GM18519 (cell line): ENCODE results near the gene UBE2E2.
"Not testable (repeated sequence)": the region's sequence is repeated elsewhere in the genome, so short reads cannot be mapped to it uniquely, and the experiment has no call there.

ENCODE experiments used
- ATAC-seq: cut with Tn5 transposase; IDR thresholded peaks from one replicate; pipeline ENCODE4 v1.9.1; 2021; ENCODE audit warnings: mild to moderate bottlenecking, moderate library complexity; ENCODE audit not compliant: unreplicated experiment, low FRiP score

The UBE2E2 gene

DNA sequence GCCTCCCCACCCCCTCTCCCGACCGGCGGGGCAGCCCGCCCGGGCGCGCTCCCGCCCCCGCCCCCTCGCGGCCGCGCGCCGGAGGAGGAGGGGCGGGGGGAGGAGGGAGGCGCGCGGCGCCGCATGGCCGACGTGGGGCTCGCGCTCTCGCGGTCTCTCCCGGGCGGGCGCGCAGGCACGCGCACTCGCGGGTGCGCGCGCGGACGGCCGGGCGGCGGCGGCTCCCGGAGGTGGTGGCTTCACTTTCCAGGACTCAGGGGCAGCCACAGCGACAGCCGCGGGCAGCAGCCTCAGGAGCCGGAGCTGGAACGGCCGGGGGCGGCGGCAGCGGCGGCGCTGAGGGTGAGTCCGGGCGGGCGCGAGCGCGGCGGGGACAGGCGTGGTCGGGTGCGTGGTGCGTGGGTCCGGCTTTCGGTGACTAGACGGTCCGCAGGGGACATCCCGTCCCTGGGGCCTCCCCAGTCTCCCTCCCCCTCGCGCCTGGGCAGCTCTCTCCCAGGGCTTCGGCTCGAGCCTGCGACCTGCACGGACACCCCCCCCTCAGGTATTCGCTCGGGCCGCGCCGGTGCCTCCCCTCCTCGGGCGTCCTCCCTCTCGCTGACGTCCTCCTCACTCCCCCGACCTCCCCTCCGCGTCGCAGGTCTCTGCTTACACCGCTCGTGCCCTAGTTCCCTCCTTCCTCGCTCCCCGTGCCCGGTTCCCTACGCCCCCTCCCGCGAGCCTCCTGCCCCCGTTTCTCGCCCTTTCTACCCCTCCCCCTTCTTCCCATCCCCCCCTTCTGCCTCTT, at the start of gene UBE2E2:
TSS of gene UBE2E2 (plus strand) at position 407 of the 787 bp plus-strand sequence.
- peak; percentile 48 for ATAC-seq

DNA sequence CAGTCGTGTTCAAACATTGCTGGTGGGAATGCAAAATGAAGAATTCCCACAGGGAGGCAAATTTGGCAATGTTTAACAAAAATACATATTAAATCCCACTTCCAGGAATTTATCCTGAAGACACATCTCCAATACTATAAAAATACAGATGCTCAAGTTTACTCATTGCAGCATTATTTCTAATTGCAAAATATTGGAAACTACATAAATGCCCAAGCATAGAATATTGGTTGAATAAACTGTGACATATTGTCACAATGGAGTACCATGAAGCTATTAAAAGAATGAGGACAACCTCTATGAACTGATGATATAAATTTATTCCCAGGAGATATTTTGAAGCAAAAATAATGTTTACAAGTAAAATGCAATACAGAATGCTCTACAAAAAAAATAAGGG, 49.7 kb upstream of the UBE2E2 start:
- ATAC-seq, result no peak

DNA sequence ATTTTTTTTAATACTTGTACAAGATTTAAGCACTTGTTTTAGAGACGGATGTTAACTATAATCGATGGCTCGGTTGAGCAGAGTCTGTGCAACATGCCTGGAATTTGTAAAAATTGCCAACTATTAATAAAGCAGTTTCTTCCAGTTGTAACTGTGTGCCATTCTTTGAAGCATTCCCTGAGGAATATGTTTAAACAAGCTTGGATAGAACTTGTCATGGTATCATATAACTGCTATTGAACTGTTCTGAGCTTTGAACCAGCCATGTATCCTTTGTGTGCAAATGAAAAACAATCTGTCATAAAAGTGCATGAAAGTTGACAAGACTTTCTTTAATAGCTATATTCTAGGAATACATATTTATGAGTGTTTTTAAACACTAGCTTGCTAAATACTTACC, 45.8 kb upstream of the UBE2E2 start:
- ATAC-seq, result no peak

DNA sequence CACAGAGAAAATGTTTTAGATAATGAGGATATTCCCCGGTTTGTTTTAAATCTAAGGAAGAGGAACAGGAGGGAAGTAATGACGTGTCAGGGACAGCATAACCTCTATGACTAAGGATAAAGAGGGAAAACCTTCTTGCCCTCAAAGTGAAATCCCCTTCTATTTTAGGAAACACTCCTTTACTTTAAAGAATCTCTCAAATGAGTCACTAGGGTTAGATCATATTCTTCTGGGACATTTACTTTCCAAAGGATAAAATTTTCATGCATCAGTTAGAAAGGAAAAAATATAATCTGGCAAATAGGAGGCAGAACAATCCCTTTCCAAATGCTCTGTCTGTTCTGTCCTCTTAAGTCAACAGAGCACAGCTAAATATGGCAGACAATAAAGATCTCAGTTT, 43.2 kb upstream of the UBE2E2 start:
- no peak for ATAC-seq

DNA sequence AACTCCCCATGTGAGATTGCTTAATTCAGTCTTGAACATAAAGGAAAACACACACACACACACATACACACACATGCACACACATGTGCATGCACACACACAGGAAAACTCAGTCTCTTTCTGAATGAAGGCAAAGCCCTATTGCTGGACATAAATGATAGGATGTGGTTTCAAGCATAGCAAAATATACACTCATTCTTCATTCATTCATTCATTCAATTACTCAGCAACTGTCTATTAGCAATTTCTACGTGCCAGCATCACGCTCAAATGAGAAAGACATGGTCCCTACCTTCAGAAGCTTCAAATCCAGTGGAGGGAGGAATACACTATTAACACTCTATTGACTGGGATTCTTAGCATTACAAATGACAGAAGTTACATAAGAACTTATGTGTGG, 41.8 kb upstream of the UBE2E2 start:
- no peak for ATAC-seq

DNA sequence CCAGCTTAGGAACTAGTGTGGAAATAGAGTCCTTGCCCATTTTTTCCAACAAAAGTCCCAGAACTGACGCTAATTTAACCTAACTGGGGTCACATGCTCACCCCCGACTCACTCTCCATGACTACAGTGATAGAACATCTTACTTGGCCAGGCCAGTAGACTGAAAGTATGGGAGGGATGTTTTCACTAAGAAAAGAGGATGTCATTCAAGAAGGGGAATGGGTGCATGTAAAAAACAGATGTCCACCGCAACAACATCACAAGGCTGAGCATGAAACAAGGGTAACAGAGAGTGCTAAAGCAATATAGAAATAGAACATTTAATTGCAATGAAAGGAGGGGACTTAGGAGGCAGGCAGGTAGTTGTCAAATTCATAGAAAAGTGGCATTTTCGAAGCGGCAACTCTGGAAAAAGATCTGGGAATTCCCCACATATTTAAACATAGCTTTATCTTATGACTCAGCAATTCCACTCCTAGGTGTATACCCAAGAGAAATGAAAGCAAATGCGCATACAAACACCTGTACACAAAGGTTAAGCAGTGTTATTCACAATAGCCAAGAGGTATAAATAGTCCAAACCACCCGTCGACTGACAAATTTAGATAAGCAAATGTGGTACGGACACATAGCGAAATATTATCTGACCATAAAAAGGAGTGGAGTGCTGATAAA, 41.1 kb upstream of the UBE2E2 start:
- ATAC-seq, result peak; percentile 57

DNA sequence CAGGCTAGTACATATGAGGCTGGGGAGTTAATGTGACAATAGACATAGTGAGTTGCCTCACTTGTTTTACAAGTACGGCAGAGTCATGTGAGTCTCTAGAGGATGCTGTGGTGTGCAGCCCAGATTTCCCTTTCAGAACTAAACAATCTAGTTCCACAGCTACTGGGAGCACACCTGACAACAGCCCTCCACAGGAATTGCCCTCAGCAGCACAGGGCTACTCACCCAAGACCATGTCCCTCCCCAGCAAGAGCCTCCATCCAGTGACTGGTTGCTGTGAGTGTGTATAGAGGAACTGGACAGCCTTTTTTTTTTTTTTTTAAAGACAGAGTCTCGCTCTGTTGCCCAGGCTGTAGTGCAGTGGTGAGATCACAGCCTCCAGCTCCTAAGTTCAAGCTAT, 40.2 kb upstream of the UBE2E2 start:
- peak; percentile 43 for ATAC-seq

DNA sequence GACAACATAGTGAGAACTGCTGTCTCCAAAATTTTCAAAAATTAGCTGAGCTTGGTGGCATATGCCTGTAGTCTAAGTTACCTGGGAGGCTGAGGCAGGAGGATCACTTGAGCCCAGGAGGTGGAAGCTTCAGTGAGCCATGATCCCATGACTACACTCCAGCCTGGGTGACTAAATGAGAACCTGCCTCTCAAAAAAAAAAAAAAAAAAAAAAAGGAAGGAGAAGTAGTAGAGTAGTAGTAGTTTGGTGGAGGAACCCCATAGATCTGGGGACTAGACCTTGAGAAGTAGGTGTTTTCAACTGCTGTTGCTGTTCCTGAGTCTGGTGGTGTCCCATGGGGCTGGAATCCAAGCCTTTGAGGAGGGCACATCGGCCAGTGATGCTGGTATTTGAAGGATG, 38.4 kb upstream of the UBE2E2 start:
- no peak for ATAC-seq

DNA sequence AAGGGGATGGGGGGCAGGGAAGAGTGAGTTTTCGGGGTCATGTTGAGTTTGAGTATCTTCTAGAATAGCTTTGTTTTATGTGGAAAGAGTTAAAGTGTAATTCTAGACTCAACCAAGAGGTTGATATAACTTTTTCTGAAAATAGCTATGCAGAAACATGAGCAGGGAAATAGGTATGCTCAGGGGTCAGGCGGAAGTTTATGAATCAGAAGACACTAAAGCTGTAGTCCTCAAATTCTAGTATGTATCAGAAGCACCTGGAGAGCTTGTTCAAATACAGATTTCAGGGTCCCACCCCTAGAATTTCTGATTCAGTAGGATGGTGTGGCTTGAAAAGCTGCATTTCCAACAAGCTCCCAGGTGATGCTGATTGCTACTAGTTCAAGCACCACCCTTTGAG, 37.6 kb upstream of the UBE2E2 start:
- ATAC-seq, result no peak

DNA sequence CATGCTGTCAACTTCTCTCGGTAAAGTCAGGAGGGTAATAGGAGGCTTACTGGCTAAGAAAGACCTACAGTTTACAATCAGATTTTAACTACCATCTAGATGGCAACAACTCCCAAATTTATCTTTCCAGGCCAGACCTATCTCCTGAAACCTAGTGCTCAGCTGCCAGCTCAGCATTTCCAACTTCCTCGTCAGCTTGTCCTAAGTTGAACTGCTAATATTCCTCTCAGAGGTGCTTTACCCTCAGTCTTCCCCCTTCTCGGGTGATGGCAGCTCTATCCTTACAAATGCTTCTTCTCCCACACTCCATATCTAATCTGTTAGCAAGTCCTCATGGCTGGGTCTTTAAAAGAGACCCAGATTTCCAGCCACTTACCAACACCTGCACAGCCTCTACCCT, 36.9 kb upstream of the UBE2E2 start:
- no peak for ATAC-seq

DNA sequence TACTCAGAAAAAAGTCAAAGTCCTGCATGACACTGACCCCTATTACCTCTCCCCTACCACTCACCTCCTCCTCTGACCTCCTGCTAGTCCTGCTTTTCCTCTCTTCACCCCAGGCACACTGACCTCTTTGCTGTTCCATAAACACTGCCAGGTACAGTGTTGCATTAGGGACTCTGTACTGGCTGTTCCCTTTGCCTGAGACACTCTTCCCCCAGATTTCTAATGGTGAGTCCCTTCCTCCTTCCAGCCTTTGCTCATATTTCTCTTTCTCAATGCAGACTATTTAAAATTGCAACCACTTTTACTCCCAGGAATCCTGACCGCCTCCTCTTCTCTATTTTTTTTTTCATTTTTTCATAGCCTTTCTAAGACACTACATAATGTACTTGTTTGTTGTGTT, 36.3 kb upstream of the UBE2E2 start:
- no peak for ATAC-seq

DNA sequence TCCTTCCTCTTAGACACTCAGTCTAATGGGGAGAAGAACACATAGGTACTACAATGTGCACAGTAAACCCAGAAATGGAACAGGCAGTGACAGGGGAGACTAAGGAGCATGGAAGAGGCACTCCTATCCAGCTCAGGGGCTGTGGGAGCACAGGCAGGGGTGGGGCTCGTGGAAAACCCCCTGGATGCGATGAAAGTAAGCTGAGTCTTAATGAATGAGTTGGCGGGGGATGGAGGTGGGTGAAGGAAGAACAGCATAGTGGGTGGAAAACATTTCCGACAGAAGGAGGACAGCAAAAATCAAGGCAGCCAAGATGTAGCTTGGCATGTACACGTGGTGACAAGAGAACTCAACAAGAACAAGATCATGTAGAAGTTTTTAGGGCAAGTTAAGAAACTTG, 33.6 kb upstream of the UBE2E2 start:
- no peak for ATAC-seq

DNA sequence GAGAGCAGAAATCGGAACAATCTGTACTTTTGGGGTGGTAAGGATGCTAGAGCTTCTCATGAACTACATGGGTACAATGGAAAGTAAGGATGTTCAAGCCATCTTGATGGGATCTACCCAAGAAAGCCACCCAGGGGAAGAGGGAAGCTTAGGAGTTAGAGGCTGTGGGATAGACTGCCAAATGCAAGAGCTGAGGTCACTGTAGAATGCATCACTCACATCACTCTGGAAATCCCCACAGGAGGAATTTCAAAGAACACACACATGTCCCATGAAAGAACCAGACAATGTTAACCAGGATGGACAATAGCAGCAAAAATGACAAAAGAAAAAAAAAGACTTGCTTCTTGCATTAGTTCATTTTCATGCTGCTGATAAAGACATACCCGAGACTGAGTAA, 32.8 kb upstream of the UBE2E2 start:
- ATAC-seq, result no peak

DNA sequence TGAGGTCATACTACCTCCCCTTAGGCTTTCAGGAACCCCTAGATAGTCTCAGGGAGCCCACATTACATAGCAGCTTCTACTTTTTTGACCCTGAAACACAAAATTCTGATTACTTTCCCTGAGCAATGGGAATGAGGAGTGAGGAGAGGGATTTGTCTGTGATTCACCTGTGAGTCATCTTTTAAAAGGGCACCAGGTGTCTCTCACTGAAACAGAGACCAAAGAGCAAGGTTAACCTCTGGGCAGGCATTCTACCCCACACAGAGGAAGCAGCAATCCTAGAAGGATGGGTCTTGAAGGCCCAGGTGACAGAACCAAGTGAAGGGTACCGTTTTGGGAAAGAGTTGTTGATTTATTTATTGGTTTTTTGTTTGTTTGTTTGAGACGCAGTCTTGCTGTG, 31.1 kb upstream of the UBE2E2 start:
- no peak for ATAC-seq

DNA sequence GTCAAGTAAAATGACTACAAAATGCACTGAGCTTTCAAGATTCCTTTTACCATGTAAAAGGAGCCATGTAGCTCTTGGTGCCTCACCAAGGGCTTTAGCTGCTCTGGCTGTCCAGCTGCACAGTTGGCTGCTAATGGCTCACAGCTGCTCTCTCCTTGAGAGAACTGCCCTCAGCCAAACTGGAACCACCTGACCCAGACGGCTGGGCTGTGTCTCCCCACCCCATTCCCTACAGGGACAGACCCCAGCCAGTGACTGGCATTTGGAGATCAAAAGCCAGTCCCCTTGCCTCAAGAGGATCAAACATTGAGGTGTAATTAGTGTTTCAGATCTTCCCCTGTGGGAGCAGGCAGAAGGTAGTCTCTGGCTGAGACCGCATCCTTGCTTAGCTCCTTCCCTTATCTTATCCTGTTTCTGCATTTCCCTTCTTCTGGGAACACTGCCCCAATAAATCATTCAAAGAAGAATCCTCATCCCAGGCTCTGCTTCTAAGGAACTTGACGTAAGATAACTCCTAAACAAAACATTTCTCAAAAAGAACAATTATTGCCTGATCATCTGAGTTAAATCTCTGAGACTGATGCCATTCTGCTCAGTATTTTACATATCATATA, 28.6 kb upstream of the UBE2E2 start:
- ATAC-seq, result no peak

DNA sequence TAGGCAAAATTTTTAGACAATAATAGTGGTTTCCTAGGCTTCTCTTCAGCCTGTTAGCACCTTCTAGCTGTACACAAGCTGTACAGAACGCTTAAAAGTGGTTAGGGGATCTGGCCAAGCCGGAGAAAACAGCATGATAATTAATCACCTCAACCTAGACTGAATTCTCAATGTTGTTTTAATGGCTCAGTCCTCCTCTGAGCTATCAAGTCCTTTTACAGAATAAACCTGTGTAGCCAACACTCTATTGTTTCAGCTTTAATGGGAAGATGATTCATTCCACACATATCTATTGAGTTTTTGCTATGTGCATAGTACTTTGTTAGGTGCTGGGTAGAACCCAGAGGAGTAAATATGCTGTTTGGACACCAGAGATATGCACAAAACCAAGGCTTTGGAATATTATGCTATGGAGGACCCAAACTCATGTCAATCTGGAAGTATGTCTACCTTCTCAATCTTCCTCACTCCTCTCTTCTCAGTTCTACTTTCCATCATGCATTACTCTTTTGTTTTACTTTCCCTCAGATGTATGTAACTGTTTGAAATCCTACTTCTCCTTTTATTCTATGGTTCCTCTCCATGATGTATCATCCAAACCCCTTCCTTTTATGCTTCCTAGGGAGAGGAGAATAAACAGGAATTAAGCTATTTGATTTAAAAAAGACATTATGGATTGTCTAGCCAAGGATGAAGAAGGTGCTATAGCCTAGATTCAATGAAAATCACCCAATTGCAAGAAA, 27.6 kb upstream of the UBE2E2 start:
- ATAC-seq, result no peak

DNA sequence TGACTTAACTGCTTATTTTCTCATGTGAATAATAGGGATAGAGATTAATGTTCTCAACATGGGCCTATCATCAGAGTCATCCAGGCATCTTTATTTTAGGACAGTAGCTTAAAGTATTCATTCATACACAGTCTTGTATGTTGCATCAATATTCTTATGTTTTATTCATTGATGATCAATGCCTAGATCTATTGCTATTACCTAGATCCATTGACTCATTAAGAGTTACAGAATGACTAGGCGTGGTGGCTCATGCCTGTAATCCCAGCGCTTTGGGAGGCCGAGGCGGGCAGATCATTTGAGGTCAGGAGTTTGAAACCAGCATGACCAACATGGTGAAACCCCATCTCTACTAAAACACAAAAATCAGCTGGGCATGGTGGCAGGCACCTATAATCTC, 26.3 kb upstream of the UBE2E2 start:
- not testable (repeated sequence) for ATAC-seq

DNA sequence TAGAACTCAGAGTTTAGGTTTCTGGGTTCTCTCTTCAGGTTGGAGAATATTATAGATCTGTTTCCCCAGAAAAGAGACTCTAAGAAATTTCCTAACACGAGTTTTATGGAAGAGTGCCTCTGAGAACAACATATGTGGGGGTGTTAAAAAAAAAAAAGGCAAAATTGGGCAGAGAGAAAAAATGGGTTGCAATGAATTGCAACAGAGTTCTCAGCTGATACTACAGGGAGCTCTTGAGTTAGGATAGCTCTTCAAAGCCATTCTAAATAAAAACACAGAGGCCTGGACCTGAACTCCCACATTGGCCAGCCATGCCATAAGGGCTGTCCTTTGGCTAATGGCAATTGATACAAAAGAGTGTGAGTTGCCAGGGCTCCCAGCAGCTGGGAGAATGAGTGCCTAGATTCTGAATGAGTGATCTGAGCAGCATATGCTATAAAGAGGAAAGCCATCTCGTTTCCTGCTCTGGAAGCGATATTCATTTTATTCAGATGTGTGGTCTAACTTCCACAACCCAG, 20.1 kb upstream of the UBE2E2 start:
- ATAC-seq, result no peak

DNA sequence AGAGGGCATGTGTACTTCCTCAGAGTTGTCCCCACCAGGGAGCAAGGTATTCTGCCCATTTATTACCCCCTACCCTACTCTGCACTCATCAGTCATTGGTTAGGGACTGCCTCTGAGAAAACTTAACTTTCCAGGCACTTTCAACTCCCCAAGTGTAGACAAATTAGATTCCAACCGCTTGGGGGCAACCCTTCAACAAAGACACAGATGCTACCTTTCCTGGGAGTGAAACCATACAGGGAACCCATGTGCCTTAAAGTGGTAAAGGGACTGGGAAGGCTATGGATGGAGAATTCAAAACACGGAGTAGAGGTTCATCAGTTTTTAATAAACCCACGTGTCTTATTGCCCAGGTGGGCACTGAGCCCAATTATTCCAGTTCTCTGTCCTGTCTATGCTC, 19.4 kb upstream of the UBE2E2 start:
- ATAC-seq, result no peak

DNA sequence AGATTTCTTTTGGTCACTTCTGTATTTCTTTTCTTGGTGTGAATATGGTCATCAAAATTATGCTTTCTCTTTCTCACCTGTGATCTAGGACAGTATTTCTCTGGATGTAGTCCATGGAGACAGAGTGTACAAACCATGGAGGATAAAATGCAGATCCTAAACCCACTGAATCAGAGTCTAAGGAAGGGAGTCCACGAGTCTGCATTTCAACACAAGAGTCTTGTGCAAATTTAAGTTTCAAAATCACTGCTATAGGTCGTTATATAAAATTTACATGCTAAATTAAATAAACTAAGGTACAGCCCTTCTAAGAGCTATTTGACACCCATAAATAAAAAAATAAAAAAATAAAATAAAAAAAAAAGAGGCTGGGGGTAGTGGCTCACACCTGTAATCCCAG, 17.3 kb upstream of the UBE2E2 start:
- no peak for ATAC-seq

DNA sequence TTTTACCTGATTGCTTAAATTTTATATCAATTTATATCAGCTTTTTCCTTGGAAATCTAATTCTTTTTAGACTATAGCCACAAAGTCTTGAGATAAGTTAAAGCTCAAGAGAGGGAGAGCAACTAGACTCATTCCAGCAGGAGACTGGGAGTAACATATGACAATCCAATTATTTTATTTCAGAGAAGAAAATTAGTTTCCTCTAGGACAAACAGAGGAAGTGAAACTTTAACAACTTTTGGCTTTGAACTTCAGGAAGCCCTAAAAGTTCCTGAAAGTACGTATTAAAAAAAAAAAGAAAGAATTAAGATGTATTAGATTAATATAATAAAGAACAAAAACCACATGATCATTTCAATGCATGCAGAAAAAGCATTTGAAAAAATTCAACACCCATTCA, 13.9 kb upstream of the UBE2E2 start:
- no peak for ATAC-seq
